Gastrocnemius medialis (tissue), 4 donors: ENCODE measurements around the gene PLXNC1. TPM values are rescaled to one million over a fixed set of nuclear protein-coding genes. Genes with fewer than 3 reads are reported as not detected.

Experiments
- ATAC-seq, 2 donors: fragments of 150-250 bp; one replicate each; pipeline ENCODE4 v1.9.1; 2016
- DNase-seq, 2 donors: peaks; one replicate each; pipeline ENCODE4 v3.0.0-alpha.2; 2019
- H3K27ac ChIP-seq, 4 donors: fragments of 200-600 bp; sonication (generic); 1 replicate in 1 of 4; 2 replicates in 3 of 4; pipeline ENCODE4 v1.5.1; 2016 to 2018; ENCODE audit warnings: mild to moderate bottlenecking in 2 of 4, moderate library complexity in 1 of 4
- H3K27me3 ChIP-seq, 3 donors: fragments of 200-600 bp; sonication (generic) in 2 of 3; 1 replicate in 1 of 3; 2 replicates in 2 of 3; pipeline versions ENCODE4 v1.5.1 to v1.6.0; 2016 to 2019; ENCODE audit warnings: mild to moderate bottlenecking in 1 of 3, moderate library complexity in 1 of 3
- H3K36me3 ChIP-seq, 2 donors: fragments of 200-600 bp; sonication (generic) in 1 of 2; one replicate each; pipeline ENCODE4 v1.5.1; 2017 to 2018
- H3K4me1 ChIP-seq, 2 donors: fragments of 200-600 bp; sonication (generic) in 1 of 2; one replicate each; pipeline ENCODE4 v1.5.1; 2016 to 2017; ENCODE audit warnings: mild to moderate bottlenecking in 2 of 2
- H3K4me3 ChIP-seq, 4 donors: fragments of 200-600 bp; sonication (generic) in 3 of 4; 1 replicate in 1 of 4; 2 replicates in 3 of 4; pipeline ENCODE4 v1.5.1; 2016 to 2019; ENCODE audit warnings: mild to moderate bottlenecking in 2 of 4
- H3K9me3 ChIP-seq, 3 donors: fragments of 200-600 bp; sonication (generic) in 2 of 3; 1 replicate in 1 of 3; 2 replicates in 2 of 3; pipeline ENCODE4 v1.5.1; 2016 to 2019
- POLR2A ChIP-seq, 2 donors: fragments of 450-650 bp; IDR thresholded peaks; one replicate each; pipeline ENCODE4 v1.6.1; 2017; ENCODE audit warnings: antibody characterized with exemption in 2 of 2, mild to moderate bottlenecking in 2 of 2, moderate library complexity in 2 of 2
- in situ Hi-C, 4 donors: fragments of 200-750 bp; cut with MboI; loops; one replicate each; pipeline versions ENCODE4 v1.15.0 to v1.8.0; 2017; ENCODE audit warnings: low sequenced_read_pairs in 4 of 4
- intact Hi-C: fragments of 100-400 bp; cut with DNase I; formaldehyde crosslinking; loops from one replicate; pipeline ENCODE4 v1.15.1; 2023; ENCODE audit warnings: low total_unique reads
- total RNA-seq, 4 donors: library from RNA; depleted of rRNA; stranded (reverse); fragments of >200 nt; gene quantifications; one replicate each; pipeline versions ENCODE4 v1.1.0 to v1.2.3, GENCODE V29; 2016
- TF ChIP-seq, protein P1 (sequence below), 5 experiments: fragments of 450-650 bp in 3 of 5; fragments of 200-600 bp in 2 of 5; sonication (generic) in 2 of 5; IDR thresholded peaks in 4 of 5; conservative IDR thresholded peaks in 1 of 5; 1 replicate in 4 of 5; 2 replicates in 1 of 5; pipeline ENCODE4 v1.5.1; 2016 to 2019; ENCODE audit warnings: antibody characterized with exemption in 5 of 5, mild to moderate bottlenecking in 3 of 5, moderate library complexity in 3 of 5

The PLXNC1 gene
- total RNA-seq, 4 donors from 2014 or later, result 0.62 to 2.2 (median 1.2) TPM

DNA sequence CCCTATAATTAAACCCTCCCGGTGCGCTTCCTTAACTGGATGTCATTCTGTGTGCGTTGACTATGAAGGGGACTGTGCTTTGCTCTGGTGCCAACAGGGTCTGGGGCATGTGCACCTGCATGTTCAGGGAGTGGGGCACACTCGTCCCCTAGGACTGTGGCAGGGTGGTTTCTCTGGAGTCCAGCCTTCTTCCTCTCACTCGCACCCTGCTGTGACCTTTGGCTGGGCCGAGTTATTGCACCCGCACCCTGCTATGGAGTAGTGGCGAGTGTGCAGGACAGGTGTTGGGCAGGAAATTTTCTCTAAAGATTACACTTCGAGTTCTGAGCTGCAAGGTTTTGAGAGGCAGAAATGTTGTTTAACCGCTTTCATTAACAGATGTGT is 138.9 kb downstream of the PLXNC1 start:
- Histone ChIP-seq H3K4me1 (peaks cover 9 to 13% of the 10 kb centered on the region in 2 donors), H3K27ac (no peak overlapping the region), H3K27me3 (no peaks in the 10 kb centered on the region), H3K4me3 (no peak overlapping the region), H3K36me3 (no peaks in the 10 kb centered on the region), H3K9me3 (no peaks in the 10 kb centered on the region)
- no peak for ATAC-seq
- DNase-seq, result no peak
- intact Hi-C loops, result no loop called here
- in situ Hi-C loops, result no loop called here
- TF ChIP-seq, protein P1, sequence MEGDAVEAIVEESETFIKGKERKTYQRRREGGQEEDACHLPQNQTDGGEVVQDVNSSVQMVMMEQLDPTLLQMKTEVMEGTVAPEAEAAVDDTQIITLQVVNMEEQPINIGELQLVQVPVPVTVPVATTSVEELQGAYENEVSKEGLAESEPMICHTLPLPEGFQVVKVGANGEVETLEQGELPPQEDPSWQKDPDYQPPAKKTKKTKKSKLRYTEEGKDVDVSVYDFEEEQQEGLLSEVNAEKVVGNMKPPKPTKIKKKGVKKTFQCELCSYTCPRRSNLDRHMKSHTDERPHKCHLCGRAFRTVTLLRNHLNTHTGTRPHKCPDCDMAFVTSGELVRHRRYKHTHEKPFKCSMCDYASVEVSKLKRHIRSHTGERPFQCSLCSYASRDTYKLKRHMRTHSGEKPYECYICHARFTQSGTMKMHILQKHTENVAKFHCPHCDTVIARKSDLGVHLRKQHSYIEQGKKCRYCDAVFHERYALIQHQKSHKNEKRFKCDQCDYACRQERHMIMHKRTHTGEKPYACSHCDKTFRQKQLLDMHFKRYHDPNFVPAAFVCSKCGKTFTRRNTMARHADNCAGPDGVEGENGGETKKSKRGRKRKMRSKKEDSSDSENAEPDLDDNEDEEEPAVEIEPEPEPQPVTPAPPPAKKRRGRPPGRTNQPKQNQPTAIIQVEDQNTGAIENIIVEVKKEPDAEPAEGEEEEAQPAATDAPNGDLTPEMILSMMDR (IDR thresholded peaks at IDR 0.05 in 4 of 5, conservative IDR thresholded peaks at IDR 0.05 in 1 of 5), result no peak
- no peak for TF ChIP-seq POLR2A (IDR thresholded peaks at IDR 0.05)

DNA sequence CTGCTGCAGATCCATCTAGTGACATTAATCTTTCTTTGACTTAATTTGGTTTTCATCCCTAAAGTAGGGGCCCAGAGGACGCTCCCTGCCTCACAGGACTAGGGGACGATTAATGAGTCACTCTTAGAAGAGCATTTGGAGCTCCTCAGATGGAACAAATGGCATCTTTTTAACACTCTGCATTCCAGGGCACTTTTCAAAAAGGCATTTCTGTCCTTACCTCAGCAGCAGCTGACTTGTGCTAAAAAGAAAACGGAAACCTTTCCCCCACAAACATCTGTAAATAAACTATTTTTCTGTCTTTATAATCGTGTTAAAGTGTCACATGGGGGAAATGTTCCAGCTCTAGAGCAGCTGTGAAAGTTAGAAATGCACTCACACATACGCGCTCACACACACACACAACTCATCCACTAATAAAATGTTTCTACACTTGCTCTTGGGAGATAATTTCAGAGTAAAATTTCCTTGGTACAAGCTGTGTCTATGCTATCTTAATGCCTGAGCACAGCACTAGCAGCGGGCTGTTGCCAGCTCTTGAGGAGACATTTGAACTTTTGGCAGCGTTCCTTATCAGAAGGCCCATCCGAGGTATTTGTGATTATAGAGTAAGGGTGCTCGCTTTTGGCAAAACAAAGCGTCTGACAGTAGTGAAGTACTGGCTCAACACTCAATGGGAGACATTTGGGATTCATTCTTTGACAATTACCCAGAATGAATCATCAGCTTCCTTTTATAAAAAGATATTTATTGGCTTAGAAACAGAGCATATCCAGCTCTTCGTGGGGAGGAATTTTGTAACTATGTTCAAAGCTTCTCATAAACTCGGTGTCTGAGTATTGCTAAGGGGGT is 141.3 kb downstream of the PLXNC1 start:
- Histone ChIP-seq H3K27me3 (no peaks in the 10 kb centered on the region), H3K4me3 (no peak overlapping the region), H3K9me3 (no peaks in the 10 kb centered on the region), H3K4me1 (peaks cover 9 to 13% of the 10 kb centered on the region in 2 donors), H3K36me3 (no peaks in the 10 kb centered on the region), H3K27ac (peak overlapping the region; percentile 11 to 62 (median 54))
- no peak for TF ChIP-seq POLR2A (IDR thresholded peaks at IDR 0.05)
- TF ChIP-seq, protein P1 (IDR thresholded peaks at IDR 0.05 in 4 of 5, conservative IDR thresholded peaks at IDR 0.05 in 1 of 5), result no peak
- in situ Hi-C loops, result no loop called here
- ATAC-seq, result peak; percentile 65 to 68
- intact Hi-C loops, result loop anchor here (10.0 kb wide), 1 partner anchor 85 kb away; no protein-coding TSS in a partner anchor
- no peak for DNase-seq

DNA sequence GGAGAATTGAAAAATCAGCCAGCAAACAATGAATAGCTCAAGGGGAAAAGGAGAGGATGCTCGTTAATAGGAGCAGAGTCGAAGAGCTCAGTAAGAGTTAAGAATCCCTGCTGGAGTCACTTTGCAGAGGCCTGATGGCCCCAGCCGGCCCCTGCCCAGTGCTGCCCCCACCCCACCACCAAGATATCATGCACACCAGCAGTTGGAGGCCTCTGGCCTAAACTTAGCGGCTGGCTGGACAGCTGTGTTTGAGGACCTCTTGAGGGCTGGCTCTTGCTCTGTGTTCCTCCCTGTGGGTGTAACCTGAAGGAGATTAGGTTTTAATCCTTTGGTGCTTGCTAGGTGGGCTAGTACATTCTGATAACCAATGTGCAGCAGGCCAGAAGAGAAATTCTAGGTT is 142.0 kb downstream of the PLXNC1 start:
- intact Hi-C loops (loop anchor here (10.0 kb wide), 1 partner anchor 86 kb away; no protein-coding TSS in a partner anchor), in situ Hi-C loops (no loop called here)
- Histone ChIP-seq H3K4me3 (no peak overlapping the region), H3K27me3 (no peaks in the 10 kb centered on the region), H3K36me3 (no peaks in the 10 kb centered on the region), H3K27ac (peak overlapping the region in 3 of 4 donors; percentile 11 to 60 (median 47)), H3K4me1 (peaks cover 9 to 13% of the 10 kb centered on the region in 2 donors), H3K9me3 (no peaks in the 10 kb centered on the region)
- no peak for TF ChIP-seq POLR2A (IDR thresholded peaks at IDR 0.05)
- TF ChIP-seq, protein P1 (IDR thresholded peaks at IDR 0.05 in 4 of 5, conservative IDR thresholded peaks at IDR 0.05 in 1 of 5), result no peak
- DNase-seq, result no peak
- ATAC-seq, result no peak

DNA sequence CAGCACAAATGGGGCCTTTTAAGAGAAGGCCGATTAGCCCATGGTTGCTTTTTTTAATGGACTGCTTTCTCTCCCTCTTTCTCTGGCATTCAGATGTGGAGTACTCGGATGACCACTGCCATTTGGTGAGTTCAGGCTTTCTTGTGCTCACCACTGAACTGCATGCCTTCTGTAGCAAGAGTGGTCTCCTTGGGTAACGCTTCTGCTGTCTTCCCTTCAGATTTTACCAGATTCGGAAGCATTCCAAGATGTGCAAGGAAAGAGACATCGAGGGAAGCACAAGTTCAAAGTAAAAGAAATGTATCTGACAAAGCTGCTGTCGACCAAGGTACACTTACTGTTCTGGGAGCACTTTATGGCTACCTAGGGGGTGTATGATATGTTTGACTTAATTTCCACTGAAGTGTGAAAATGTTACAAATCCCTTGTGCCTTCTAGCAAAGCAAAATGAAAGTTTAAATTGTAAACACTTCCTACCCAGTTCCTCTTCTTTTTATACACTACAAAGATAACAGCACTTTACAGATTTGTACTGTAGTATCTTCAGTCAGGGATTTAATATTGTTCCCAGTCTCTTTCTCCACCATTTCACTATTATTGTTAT is 148.8 kb downstream of the PLXNC1 start:
- ATAC-seq, result no peak
- H3K9me3 ChIP-seq, result no peaks in the 10 kb centered on the region
- intact Hi-C loops, result loop anchor here (10.0 kb wide), 1 partner anchor 92 kb away; no protein-coding TSS in a partner anchor
- no peaks in the 10 kb centered on the region for H3K27me3 ChIP-seq
- peaks cover 0 to 8% of the 10 kb centered on the region in 2 donors for H3K4me1 ChIP-seq
- peaks cover 0 to 13% of the 10 kb centered on the region in 2 donors for H3K36me3 ChIP-seq
- in situ Hi-C loops, result no loop called here
- no peak for TF ChIP-seq POLR2A (IDR thresholded peaks at IDR 0.05)
- TF ChIP-seq, protein P1 (IDR thresholded peaks at IDR 0.05 in 4 of 5, conservative IDR thresholded peaks at IDR 0.05 in 1 of 5), result no peak
- no peak for DNase-seq
- no peak overlapping the region for H3K4me3 ChIP-seq
- H3K27ac ChIP-seq, result no peak overlapping the region
